GM18520 (cell line): ENCODE results near the gene PTPRN2.
"Not testable (repeated sequence)": the region's sequence is repeated elsewhere in the genome, so short reads cannot be mapped to it uniquely, and the experiment has no call there.

ENCODE experiments used
- ATAC-seq: cut with Tn5 transposase; IDR thresholded peaks from one replicate; pipeline ENCODE4 v1.9.1; 2021; ENCODE audit not compliant: unreplicated experiment

PTPRN2 gene

GRCh38 chr7:157497744-157498651, 1089.6 kb downstream of the PTPRN2 start:
- no peak for ATAC-seq

DNA sequence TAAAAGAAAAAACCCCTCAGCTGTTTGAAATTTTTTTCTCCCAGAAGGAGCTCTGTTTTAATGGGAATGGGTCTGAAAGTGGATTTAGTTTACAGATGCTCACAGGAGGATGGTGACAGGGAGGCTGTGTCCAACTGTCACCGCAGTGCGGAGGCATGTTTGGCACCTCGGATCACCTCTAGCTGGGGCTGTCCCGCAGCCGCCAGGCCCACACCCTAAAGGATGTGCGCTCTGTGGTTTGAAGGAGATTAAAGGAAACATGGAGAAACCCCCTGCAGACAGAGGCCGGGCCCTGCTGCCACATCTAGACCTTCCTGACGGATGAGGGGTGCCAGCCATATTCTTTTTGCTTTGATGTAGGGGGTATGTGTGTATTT, 1090.3 kb downstream of the PTPRN2 start:
- no peak for ATAC-seq

DNA sequence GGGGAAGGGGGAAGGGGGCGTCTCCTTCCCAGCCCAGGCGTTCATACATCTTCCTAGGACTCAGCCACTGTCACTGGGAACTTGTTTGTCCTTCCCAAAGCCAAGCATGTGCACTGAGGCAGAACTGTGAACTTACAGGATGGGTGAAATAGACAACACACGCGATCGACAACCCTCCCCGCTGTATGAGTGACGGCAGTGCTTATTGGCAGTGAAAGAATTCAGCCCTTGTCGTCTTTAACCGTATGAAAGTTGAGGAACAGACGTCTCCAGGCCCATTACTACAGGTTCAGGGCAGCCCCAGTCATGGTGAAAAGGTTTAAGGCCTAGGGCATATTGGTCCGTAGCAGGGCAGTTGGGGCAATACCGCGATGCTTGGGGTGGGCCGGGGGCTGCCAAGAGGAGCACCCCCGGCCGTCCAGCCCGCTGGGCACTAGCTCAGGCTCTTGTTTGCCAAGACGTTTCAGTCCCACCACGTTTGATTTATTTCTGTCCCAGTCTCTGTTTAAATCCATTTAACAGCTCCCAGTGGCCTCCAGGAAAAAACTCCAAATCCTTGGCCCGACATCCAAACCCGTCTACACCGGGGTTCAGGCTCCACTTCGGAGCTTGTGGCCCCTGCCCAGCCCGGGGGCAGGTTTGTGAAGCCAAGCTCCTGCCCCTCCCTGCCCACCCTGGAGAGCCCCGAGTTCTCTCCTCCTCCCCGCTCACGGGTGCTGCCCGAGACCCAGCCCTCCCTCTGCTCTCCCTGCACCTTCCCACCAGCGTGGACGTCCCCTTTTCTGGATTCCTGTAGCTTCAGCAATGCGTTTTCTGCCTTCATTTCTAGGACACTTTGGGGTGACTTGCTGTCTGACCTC, 1091.0 kb downstream of the PTPRN2 start:
- ATAC-seq: no peak

- peak; percentile 73 for ATAC-seq
Measured at GRCh38 chr7:157495594-157495993, 1092.0 kb downstream of the PTPRN2 start.

DNA sequence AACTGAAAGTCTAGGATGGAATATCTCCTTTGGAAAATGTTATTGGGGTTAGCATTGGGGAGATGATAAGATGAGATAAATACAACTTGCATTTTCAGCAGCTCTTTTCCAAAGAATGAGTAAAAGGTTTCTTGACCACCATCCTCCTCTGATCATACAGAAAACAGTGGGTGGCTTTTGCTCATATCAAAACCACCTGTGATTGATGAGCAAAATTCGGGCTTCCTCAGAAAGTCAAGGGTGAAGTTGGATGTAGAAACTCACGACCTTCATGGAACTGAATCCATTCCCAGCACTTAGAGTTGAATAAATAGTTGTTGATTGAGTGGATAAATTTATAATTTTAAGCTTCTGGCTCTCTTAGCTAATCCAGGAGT, 1092.5 kb downstream of the PTPRN2 start:
- no peak for ATAC-seq

GRCh38 chr7:157494506-157495176, 1093.0 kb downstream of the PTPRN2 start:
- no peak for ATAC-seq

- ATAC-seq: no peak
Measured at GRCh38 chr7:157493776-157494175, 1093.8 kb downstream of the PTPRN2 start.

DNA sequence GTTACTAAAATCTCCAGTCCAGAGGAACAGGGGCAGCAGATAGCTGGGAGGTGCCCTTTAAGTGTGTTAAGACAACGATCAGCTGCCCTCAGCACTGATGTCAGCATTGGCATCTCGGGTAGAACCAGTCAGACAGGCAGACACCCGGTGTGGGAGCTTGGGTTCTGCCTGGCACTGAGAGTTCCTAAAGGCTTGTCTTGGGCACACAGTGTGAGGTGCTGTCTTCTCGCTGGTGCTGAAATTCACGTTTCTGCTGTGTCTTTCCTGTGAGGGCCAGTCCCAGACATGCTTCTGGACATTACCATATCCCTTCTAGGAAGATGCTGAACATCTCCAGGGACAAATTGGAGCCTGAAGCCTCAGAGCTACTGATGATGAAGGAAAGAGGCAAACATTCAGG, 1094.6 kb downstream of the PTPRN2 start:
- ATAC-seq: no peak

- ATAC-seq: no peak
Measured at GRCh38 chr7:157490465-157490912, 1097.1 kb downstream of the PTPRN2 start.

DNA sequence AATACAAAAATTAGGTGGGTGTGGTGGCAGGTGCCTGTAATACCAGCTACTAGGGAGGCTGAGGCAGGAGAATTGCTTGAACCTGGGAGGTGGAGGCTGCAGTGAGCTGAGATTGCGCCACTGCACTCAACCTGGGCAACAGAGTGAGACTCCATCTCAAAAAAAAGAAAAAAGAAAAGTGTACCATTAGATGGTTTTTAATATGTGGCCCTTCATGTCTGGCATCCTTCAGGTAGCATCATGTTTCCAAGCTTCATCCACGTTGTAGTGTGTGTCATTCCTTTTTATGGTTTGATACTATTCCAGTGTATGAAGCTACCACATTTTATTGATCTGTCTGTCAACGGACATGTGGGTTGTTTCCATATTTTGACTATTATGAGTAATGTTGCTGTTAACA, 1097.8 kb downstream of the PTPRN2 start:
- not testable (repeated sequence) for ATAC-seq
